Measurements from ENCODE around the gene MLIP.

- TF ChIP-seq CTCF (conservative IDR thresholded peaks at IDR 0.05; ENCODE audit: low read length) = no peak
- TF ChIP-seq EZH2phosphoT487 (IDR thresholded peaks at IDR 0.05; ENCODE audit: borderline replicate concordance, low read depth, low read length) = no peak
Measured at GRCh38 chr6:54222217-54222616, 111.0 kb downstream of the MLIP start.
